ENCODE data around the gene FNDC3B.
"Not testable (repeated sequence)": the region's sequence is repeated elsewhere in the genome, so short reads cannot be mapped to it uniquely, and the experiment has no call there.

The FNDC3B gene

DNA sequence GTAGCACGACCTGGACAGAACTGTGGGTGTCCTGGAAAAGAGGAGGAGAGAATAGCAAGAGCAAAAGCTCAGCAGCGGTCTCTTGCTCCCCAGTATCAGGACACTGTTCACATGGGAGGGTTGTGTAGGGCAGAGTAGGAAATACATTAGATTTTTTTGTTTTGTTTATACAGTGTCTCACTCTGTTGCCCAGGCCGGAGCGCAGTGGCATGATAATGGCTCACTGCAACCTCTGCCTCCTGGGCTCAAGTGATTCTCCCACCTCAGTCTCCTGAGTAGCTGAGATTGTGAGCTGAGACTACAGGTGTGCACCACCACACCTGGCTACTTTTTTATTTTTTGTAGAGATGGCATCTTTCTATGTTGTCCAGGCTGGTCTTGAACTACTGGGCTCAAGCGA is 53.3 kb downstream of the FNDC3B start:
- no peak for TF ChIP-seq ZNF621 (tag by site-specific recombination; IDR thresholded peaks at IDR 0.05)
- no peak for TF ChIP-seq ZNF132 (tag by site-specific recombination; IDR thresholded peaks at IDR 0.05; ENCODE audit: borderline replicate concordance)
- TF ChIP-seq ZNF19 (tag by site-specific recombination; IDR thresholded peaks at IDR 0.05; ENCODE audit: low read depth), result no peak
- TF ChIP-seq, protein P1, sequence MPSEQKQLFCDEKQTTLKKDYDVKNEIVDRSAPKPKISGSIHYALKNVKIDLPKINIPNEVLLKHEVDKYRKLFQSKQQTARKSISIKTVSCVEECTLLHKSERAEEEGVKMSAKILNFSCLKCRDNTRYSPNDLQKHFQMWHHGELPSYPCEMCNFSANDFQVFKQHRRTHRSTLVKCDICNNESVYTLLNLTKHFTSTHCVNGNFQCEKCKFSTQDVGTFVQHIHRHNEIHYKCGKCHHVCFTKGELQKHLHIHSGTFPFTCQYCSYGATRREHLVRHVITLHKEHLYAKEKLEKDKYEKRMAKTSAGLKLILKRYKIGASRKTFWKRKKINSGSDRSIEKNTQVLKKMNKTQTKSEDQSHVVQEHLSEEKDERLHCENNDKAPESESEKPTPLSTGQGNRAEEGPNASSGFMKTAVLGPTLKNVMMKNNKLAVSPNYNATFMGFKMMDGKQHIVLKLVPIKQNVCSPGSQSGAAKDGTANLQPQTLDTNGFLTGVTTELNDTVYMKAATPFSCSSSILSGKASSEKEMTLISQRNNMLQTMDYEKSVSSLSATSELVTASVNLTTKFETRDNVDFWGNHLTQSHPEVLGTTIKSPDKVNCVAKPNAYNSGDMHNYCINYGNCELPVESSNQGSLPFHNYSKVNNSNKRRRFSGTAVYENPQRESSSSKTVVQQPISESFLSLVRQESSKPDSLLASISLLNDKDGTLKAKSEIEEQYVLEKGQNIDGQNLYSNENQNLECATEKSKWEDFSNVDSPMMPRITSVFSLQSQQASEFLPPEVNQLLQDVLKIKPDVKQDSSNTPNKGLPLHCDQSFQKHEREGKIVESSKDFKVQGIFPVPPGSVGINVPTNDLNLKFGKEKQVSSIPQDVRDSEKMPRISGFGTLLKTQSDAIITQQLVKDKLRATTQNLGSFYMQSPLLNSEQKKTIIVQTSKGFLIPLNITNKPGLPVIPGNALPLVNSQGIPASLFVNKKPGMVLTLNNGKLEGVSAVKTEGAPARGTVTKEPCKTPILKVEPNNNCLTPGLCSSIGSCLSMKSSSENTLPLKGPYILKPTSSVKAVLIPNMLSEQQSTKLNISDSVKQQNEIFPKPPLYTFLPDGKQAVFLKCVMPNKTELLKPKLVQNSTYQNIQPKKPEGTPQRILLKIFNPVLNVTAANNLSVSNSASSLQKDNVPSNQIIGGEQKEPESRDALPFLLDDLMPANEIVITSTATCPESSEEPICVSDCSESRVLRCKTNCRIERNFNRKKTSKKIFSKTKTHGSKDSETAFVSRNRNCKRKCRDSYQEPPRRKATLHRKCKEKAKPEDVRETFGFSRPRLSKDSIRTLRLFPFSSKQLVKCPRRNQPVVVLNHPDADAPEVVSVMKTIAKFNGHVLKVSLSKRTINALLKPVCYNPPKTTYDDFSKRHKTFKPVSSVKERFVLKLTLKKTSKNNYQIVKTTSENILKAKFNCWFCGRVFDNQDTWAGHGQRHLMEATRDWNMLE (tag by site-specific recombination; conservative IDR thresholded peaks at IDR 0.05; ENCODE audit: low read depth), result no peak
- no peak for TF ChIP-seq ZNF311 (tag by site-specific recombination; IDR thresholded peaks at IDR 0.05; ENCODE audit: borderline replicate concordance)
- TF ChIP-seq, protein P2, sequence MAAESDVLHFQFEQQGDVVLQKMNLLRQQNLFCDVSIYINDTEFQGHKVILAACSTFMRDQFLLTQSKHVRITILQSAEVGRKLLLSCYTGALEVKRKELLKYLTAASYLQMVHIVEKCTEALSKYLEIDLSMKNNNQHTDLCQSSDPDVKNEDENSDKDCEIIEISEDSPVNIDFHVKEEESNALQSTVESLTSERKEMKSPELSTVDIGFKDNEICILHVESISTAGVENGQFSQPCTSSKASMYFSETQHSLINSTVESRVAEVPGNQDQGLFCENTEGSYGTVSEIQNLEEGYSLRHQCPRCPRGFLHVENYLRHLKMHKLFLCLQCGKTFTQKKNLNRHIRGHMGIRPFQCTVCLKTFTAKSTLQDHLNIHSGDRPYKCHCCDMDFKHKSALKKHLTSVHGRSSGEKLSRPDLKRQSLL (tag by site-specific recombination; IDR thresholded peaks at IDR 0.05), result no peak
- TF ChIP-seq ZNF146 (tag by site-specific recombination; IDR thresholded peaks at IDR 0.05), result no peak
- TF ChIP-seq ZNF184 (tag by site-specific recombination; IDR thresholded peaks at IDR 0.05), result no peak
- no peak for TF ChIP-seq ZBTB48 (tag by site-specific recombination; IDR thresholded peaks at IDR 0.05)
- TF ChIP-seq ZNF521 (tag by site-specific recombination; IDR thresholded peaks at IDR 0.05), result no peak
- no peak for TF ChIP-seq YY2 (tag by site-specific recombination; IDR thresholded peaks at IDR 0.05)
- no peak for TF ChIP-seq ZEB2 (tag by site-specific recombination; IDR thresholded peaks at IDR 0.05)
- TF ChIP-seq REPIN1 (tag by site-specific recombination; IDR thresholded peaks at IDR 0.05; ENCODE audit: low read depth), result no peak
- TF ChIP-seq PRDM1 (tag by site-specific recombination; IDR thresholded peaks at IDR 0.05), result no peak
- TF ChIP-seq ZNF701 (tag by site-specific recombination; IDR thresholded peaks at IDR 0.05), result no peak
- TF ChIP-seq, protein P3, sequence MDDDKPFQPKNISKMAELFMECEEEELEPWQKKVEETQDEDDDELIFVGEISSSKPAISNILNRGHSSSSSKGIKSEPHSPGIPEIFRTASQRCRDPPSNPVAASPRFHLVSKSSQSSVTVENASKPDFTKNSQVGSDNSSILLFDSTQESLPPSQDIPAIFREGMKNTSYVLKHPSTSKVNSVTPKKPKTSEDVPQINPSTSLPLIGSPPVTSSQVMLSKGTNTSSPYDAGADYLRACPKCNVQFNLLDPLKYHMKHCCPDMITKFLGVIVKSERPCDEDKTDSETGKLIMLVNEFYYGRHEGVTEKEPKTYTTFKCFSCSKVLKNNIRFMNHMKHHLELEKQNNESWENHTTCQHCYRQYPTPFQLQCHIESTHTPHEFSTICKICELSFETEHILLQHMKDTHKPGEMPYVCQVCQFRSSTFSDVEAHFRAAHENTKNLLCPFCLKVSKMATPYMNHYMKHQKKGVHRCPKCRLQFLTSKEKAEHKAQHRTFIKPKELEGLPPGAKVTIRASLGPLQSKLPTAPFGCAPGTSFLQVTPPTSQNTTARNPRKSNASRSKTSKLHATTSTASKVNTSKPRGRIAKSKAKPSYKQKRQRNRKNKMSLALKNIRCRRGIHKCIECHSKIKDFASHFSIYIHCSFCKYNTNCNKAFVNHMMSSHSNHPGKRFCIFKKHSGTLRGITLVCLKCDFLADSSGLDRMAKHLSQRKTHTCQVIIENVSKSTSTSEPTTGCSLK (tag by site-specific recombination; IDR thresholded peaks at IDR 0.05), result no peak
- TF ChIP-seq ZNF366 (tag by site-specific recombination; conservative IDR thresholded peaks at IDR 0.05), result no peak
- CTCF ChIA-PET, result interaction anchor here (1.1 kb wide), 1 partner anchor 14 kb away, joined by 3 read pairs; no protein-coding TSS in a partner anchor

DNA sequence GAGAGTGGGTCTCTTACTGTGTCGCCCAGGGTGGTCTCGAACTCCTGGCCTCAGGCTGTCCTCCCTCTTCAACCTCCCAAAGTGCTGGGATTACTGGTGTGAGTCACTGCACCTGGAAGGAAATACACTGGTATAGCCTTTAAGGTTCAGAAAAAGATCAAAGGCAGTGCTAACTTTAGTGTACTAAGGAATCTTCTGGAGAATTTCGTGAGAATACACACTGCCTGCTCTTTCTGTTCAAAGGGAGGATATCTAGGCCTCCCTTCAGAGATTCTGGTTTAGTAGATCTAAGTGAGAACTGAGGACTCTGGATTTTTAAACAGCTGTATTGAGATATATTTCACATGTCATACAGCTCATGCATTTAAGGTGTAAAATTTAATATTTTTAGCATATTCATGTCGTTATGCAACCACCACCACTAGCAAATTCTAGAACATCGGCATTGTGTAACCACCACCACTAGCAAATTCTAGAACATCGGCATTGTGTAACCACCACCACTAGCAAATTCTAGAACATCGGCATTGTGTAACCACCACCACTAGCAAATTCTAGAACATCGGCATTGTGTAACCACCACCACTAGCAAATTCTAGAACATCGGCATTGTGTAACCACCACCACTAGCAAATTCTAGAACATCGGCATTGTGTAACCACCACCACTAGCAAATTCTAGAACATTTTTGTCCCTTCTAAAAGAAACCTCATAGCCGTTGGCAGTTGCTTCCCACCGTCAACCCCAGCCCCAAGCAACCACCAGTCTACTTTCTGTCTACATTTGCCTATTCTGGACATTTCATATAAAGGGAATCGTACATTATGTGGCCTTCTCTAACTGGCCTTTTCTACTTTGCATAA is 54.4 kb downstream of the FNDC3B start:
- H3K27ac ChIP-seq (ENCODE audit: extremely low read depth, low read depth, low read length); H3K9me3 ChIP-seq (ENCODE audit: control insufficient read depth, insufficient read depth, low read depth, low read length); H3K36me3 ChIP-seq (ENCODE audit: control insufficient read depth in 2 of 2, insufficient read depth in 1 of 2, low read length in 2 of 2); POLR2A ChIA-PET; H3K4me1 ChIP-seq (ENCODE audit: control insufficient read depth, insufficient read depth, low read length); CTCF ChIA-PET; H3K4me3 ChIP-seq (ENCODE audit: low read depth, low read length): not testable (repeated sequence)

More for the DNA sequence above, 53.3 kb downstream of the FNDC3B start:
- no peak overlapping the region for H3K4me3 ChIP-seq (ENCODE audit: low read depth, low read length)
- H3K9me3 ChIP-seq (ENCODE audit: control insufficient read depth, insufficient read depth, low read depth, low read length), result no peaks in the 10 kb centered on the region
- H3K27ac ChIP-seq (ENCODE audit: extremely low read depth, low read depth, low read length), result no peak overlapping the region
- H3K36me3 ChIP-seq (ENCODE audit: control insufficient read depth in 2 of 2, insufficient read depth in 1 of 2, low read length in 2 of 2), result no peaks in the 10 kb centered on the region
- POLR2A ChIA-PET, result no interaction called here
- H3K4me1 ChIP-seq (ENCODE audit: control insufficient read depth, insufficient read depth, low read length), result no peaks in the 10 kb centered on the region; the same call in 1 of the 2 replicates
